K562 (cell line): Measurements from ENCODE around the gene UBE2Q1. TPM values are rescaled to one million over a fixed set of nuclear protein-coding genes. Genes with fewer than 3 reads are reported as not detected.

ENCODE experiments used
- ATAC-seq: fragments of 200-7000 bp; cut with Tn5 transposase; 3 replicates; pipeline ENCODE4 v1.9.1; 2020; ENCODE audit warnings: moderate library complexity
- BruUV-seq: library from RNA; stranded (reverse); fragments of 400-500 nt; replicated peaks from 2 replicates; lab custom pipeline; 2021; lab: Mats Ljungman, UMichigan
- CTCF ChIA-PET: fragments of 300-600 bp; formaldehyde crosslinking; extraction: SDS; loops from one replicate; lab custom pipeline; 2021; ENCODE audit warnings: low intra/inter-chr PET ratio; lab: Yijun Ruan, JAX
- POLR2A ChIA-PET: fragments of 300-600, 350-650 bp; sonication (Branson Sonifier 250); formaldehyde crosslinking; extraction: SDS; loops from one replicate; lab custom pipeline; 2021; ENCODE audit warnings: antibody characterized with exemption, inconsistent platforms; lab: Yijun Ruan, JAX
- DNase-seq, 4 experiments: peaks; one replicate each; pipeline versions ENCODE4 v3.0.0 to v3.0.0-alpha.2; 2011 to 2018; ENCODE audit warnings: low spot score in 3 of 4, mixed read lengths in 3 of 4; ENCODE audit errors: extremely low read depth in 1 of 4
- FAIRE-seq: peaks from 2 replicates; lab custom pipeline; 2011; peaks lifted over from hg19 to GRCh38; lab: Jason Lieb, UNC
- H2AFZ ChIP-seq: 2 replicates; pipeline ENCODE4 v1.6.0; 2011; ENCODE audit warnings: low read depth, low read length, control low read depth, inconsistent platforms
- H3K27ac ChIP-seq: fragments of 200-600 bp; 3 replicates; pipeline ENCODE4 v1.8.0; 2011; ENCODE audit warnings: low read depth, mild to moderate bottlenecking, control low read depth, inconsistent platforms, low read length, moderate library complexity, mixed read lengths; ENCODE audit errors: extremely low read depth
- H3K27me3 ChIP-seq, 2 experiments: fragments of 300-600 bp in 1 of 2; 2 replicates in 1 of 2; 3 replicates in 1 of 2; pipeline versions ENCODE4 v1.6.0 to v1.8.0; 2011; ENCODE audit warnings: inconsistent platforms in 2 of 2, low read length in 2 of 2, mild to moderate bottlenecking in 1 of 2, mixed read lengths in 1 of 2, moderate library complexity in 1 of 2; ENCODE audit not compliant: control insufficient read depth in 2 of 2, insufficient read depth in 2 of 2
- H3K36me3 ChIP-seq: fragments of 300-600 bp; 3 replicates; pipeline ENCODE4 v1.8.0; 2011; ENCODE audit warnings: mild to moderate bottlenecking, low read length, inconsistent platforms; ENCODE audit not compliant: control insufficient read depth, insufficient read depth
- H3K4me1 ChIP-seq, 2 experiments: fragments of 200-600 bp in 1 of 2; replicated peaks in 1 of 2; 2 replicates in 1 of 2; 3 replicates in 1 of 2; pipeline versions ENCODE4 v1.5.1 to v1.8.0; 2011; ENCODE audit warnings: inconsistent platforms in 2 of 2, low read length in 2 of 2, mild to moderate bottlenecking in 1 of 2, mixed read lengths in 1 of 2, moderate library complexity in 1 of 2; ENCODE audit not compliant: control insufficient read depth in 2 of 2, insufficient read depth in 2 of 2
- H3K4me2 ChIP-seq: 2 replicates; pipeline ENCODE4 v1.6.1; 2011; ENCODE audit warnings: low read length, control low read depth, inconsistent platforms, mixed read lengths; ENCODE audit not compliant: insufficient read depth
- H3K4me3 ChIP-seq: fragments of 200-600 bp; sonication (generic), shearing (Covaris generic); 2 replicates; pipeline ENCODE4 v1.5.1; 2016; ENCODE audit warnings: control low read depth, inconsistent platforms
- H3K79me2 ChIP-seq: fragments of 200-600 bp; 3 replicates; pipeline ENCODE4 v1.8.0; 2011; ENCODE audit warnings: low read length, inconsistent platforms; ENCODE audit not compliant: control insufficient read depth, insufficient read depth
- H3K9ac ChIP-seq, 2 experiments: 2 replicates each; pipeline versions ENCODE4 v1.6.0 to v1.6.1; 2011; ENCODE audit warnings: low read depth in 2 of 2, low read length in 2 of 2, control low read depth in 1 of 2, inconsistent platforms in 1 of 2, mild to moderate bottlenecking in 1 of 2, mixed read lengths in 1 of 2; ENCODE audit not compliant: insufficient read depth in 1 of 2
- H3K9me1 ChIP-seq: one replicate; pipeline ENCODE4 v1.6.0; 2011; ENCODE audit warnings: inconsistent platforms, mild to moderate bottlenecking, low read length, moderate library complexity; ENCODE audit not compliant: control insufficient read depth, insufficient read depth
- H3K9me3 ChIP-seq: replicated peaks from 2 replicates; pipeline ENCODE4 v1.5.1; 2011; ENCODE audit warnings: low read depth, low read length, inconsistent platforms; ENCODE audit not compliant: control insufficient read depth, insufficient read depth
- H4K20me1 ChIP-seq: replicated peaks from 2 replicates; pipeline ENCODE4 v1.6.1; 2011; ENCODE audit warnings: low read length, inconsistent platforms, mixed read lengths; ENCODE audit not compliant: control insufficient read depth, insufficient read depth
- HNRNPH1 ChIP-seq: fragments of 200-400 bp; formaldehyde crosslinking; optimal IDR thresholded peaks from 2 replicates; pipeline ENCODE3; 2017; ENCODE audit warnings: low read depth, mild to moderate bottlenecking, low read length, moderate library complexity
- MTA1 ChIP-seq: fragments of 450-650 bp; IDR thresholded peaks from 2 replicates; pipeline ENCODE4 v1.6.1; 2017; ENCODE audit warnings: borderline replicate concordance
- NR4A1 ChIP-seq, 2 experiments: fragments of 250-450 bp in 1 of 2; fragments of 450-650 bp in 1 of 2; sonication (Bioruptor Pico) in 1 of 2; IDR thresholded peaks; 2 replicates each; pipeline versions ENCODE4 v1.4.0 to v1.6.1; 2016 to 2020; ENCODE audit warnings: mild to moderate bottlenecking in 2 of 2, missing compliant biosample characterization in 1 of 2, missing genetic modification characterization in 1 of 2, moderate library complexity in 1 of 2
- PCBP2 ChIP-seq: fragments of 200-400 bp; formaldehyde crosslinking; IDR thresholded peaks from 2 replicates; pipeline ENCODE4 v1.6.1; 2018; ENCODE audit warnings: low read length, low read depth, mild to moderate bottlenecking, moderate library complexity; ENCODE audit not compliant: poor library complexity, severe bottlenecking
- SIN3A ChIP-seq, 2 experiments: fragments of 150-350 bp in 1 of 2; IDR thresholded peaks; 2 replicates each; pipeline ENCODE4 v1.6.1; 2011 to 2016; ENCODE audit warnings: borderline replicate concordance in 2 of 2, low read depth in 2 of 2, low read length in 2 of 2, mild to moderate bottlenecking in 2 of 2, moderate library complexity in 2 of 2; ENCODE audit not compliant: control insufficient read depth in 1 of 2
- TCF7 ChIP-seq: sonication (generic); IDR thresholded peaks from 2 replicates; pipeline ENCODE4 v1.6.1; 2016; ENCODE audit warnings: antibody characterized with exemption, borderline replicate concordance
- WGBS: fragments of 100-300 bp; shearing (Covaris generic); methylation state at CpG from one replicate; pipeline ENCODE4 v1.1.6; 2016; ENCODE audit warnings: low coverage, mixed read lengths; ENCODE audit not compliant: insufficient coverage; ENCODE audit errors: missing lambda C conversion rate; 5-methylcytosine and 5-hydroxymethylcytosine counted together
- in situ Hi-C: fragments of 300-500 bp; cut with MboI; formaldehyde crosslinking; loops from 4 replicates; pipeline ENCODE4 v1.15.0; 2018; ENCODE audit warnings: inconsistent platforms, mixed read lengths
- intact Hi-C: fragments of 100-400 bp; cut with micrococcal nuclease; formaldehyde crosslinking; loops from 2 replicates; pipeline ENCODE4 v1.14.2; 2022
- polyA plus RNA-seq, 8 experiments: library from polyadenylated mRNA; depleted of rRNA in 4 of 8; stranded (reverse) in 5 of 8; unstranded in 3 of 8; fragments of >200 nt; fragmentation: Nextera tagmentation in 2 of 8; fragmentation: Illumina TruSeq in 1 of 8; extraction: Ambion mirVana in 2 of 8; extraction: Trizol in 1 of 8; gene quantifications; 2 replicates each; pipeline versions ENCODE4 v1.2.1 to v1.2.3, GENCODE V29; 2011 to 2014; ENCODE audit warnings: inconsistent platforms in 1 of 8, missing spikeins in 1 of 8
- total RNA-seq, 7 experiments: library from RNA; depleted of rRNA in 6 of 7; stranded (reverse); fragments of >200 nt in 6 of 7; fragmentation: Illumina TruSeq in 2 of 7; extraction: Trizol in 2 of 7; gene quantifications; 2 replicates each; pipeline versions ENCODE4 v1.2.1 to v1.2.3, GENCODE V29; 2011 to 2021; ENCODE audit warnings: low replicate concordance in 1 of 7

Gene UBE2Q1
- total and polyA plus RNA-seq, 9 of the 15 experiments (the other 6 are each of a cell fraction or from before 2014, with no cell fraction given) = 8.0 to 58.8 (median 27.6) TPM

DNA sequence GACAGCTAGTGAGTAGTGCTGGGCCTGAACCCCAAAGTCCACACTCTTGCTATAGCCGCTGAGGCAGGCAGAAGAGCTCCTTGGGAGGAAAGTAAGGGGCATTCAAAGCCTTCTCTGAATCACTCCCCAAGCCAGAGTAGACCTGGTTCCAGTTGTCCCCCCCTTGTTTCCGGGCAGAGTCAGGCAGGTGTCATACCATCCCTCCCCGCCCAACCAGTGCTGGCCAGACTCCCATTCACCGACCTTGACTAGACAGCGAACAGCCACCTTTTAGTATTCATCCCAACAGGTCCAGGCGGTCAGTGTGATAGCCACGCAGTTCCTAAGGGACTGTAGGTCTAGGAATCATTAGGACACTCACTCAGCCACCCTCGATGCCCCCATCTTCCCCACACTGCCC is 20.9 kb upstream of the UBE2Q1 start:
- ATAC-seq (no peak), DNase-seq (no peak), FAIRE-seq (no peak)
- TF ChIP-seq TCF7 (no peak), NR4A1 (CRISPR knock-in tag; IDR thresholded peaks at IDR 0.05) (no peak), NR4A1 (tag; IDR thresholded peaks at IDR 0.05) (no peak), HNRNPH1 (no peak), PCBP2 (no peak), SIN3A (IDR thresholded peaks at IDR 0.05; ENCODE audit: borderline replicate concordance in 2 of 2, control insufficient read depth in 1 of 2, low read depth in 2 of 2, low read length in 2 of 2) (no peak), MTA1 (no peak)
- peaks cover 3% of the 10 kb centered on the region for H3K9me1 ChIP-seq
- peaks cover 15% of the 10 kb centered on the region for H4K20me1 ChIP-seq
- ChIA-PET POLR2A (interaction anchor here (0.8 kb wide), 1 partner anchor 14 kb away, joined by 3 read pairs; no protein-coding TSS in a partner anchor), CTCF (no interaction called here)
- H3K79me2 ChIP-seq = no peaks in the 10 kb centered on the region
- peaks cover 45% of the 10 kb centered on the region for H3K36me3 ChIP-seq
- 91% methylated on average over 8 of the region's 8 CpGs for WGBS
- no peak overlapping the region for H3K27ac ChIP-seq
- H3K4me1 ChIP-seq = no peaks in the 10 kb centered on the region
- H3K27me3 ChIP-seq = no peaks in the 10 kb centered on the region
- in situ Hi-C loops (no loop called here), intact Hi-C loops (no loop called here)
- no peak overlapping the region for H3K4me2 ChIP-seq
- no peak overlapping the region for H3K4me3 ChIP-seq
- no TSS peak for BruUV-seq
- no peak overlapping the region for H3K9ac ChIP-seq
- no peak overlapping the region for H2AFZ ChIP-seq
- no peaks in the 10 kb centered on the region for H3K9me3 ChIP-seq
